ENCODE measurements around the gene RNF212. TPM values are rescaled to one million over a fixed set of nuclear protein-coding genes. Genes with fewer than 3 reads are reported as not detected.

The RNF212 gene
- total RNA-seq, 1 donor from 2014 or later = not detected

GRCh38 chr4:1115528-1116293 lies 2.3 kb upstream of the RNF212 start:
- no peak for DNase-seq (ENCODE audit: low read depth)

GRCh38 chr4:1112821-1113182 lies 562 bp downstream of the RNF212 start:
- DNase-seq (ENCODE audit: low read depth) = no peak

GRCh38 chr4:1112174-1112820 lies 1.1 kb downstream of the RNF212 start:
- peak; percentile 14 for DNase-seq (ENCODE audit: low read depth)

- DNase-seq (ENCODE audit: low read depth) = no peak
Observed at GRCh38 chr4:1111259-1111809, 2.0 kb downstream of the RNF212 start.

GRCh38 chr4:1109898-1110506 lies 3.4 kb downstream of the RNF212 start:
- DNase-seq (ENCODE audit: low read depth) = no peak

- no peak for DNase-seq (ENCODE audit: low read depth)
Observed at GRCh38 chr4:1109333-1109732, 4.0 kb downstream of the RNF212 start.

- DNase-seq (ENCODE audit: low read depth) = no peak
Observed at GRCh38 chr4:1105662-1106061, 7.7 kb downstream of the RNF212 start.

GRCh38 chr4:1105067-1105466 lies 8.3 kb downstream of the RNF212 start:
- no peak for DNase-seq (ENCODE audit: low read depth)

GRCh38 chr4:1104647-1105046 lies 8.7 kb downstream of the RNF212 start:
- DNase-seq (ENCODE audit: low read depth) = no peak

- DNase-seq (ENCODE audit: low read depth) = no peak
Observed at GRCh38 chr4:1099684-1100335, 13.6 kb downstream of the RNF212 start.

GRCh38 chr4:1099270-1099669 lies 14.1 kb downstream of the RNF212 start:
- no peak for DNase-seq (ENCODE audit: low read depth)

GRCh38 chr4:1098311-1098925 lies 14.9 kb downstream of the RNF212 start:
- no peak for DNase-seq (ENCODE audit: low read depth)

- DNase-seq (ENCODE audit: low read depth) = no peak
Observed at GRCh38 chr4:1097553-1097952, 15.8 kb downstream of the RNF212 start.

- DNase-seq (ENCODE audit: low read depth) = no peak
Observed at GRCh38 chr4:1096841-1097240, 16.5 kb downstream of the RNF212 start.

- DNase-seq (ENCODE audit: low read depth) = no peak
Observed at GRCh38 chr4:1094336-1094690, 19.1 kb downstream of the RNF212 start.

GRCh38 chr4:1093391-1094335 lies 19.7 kb downstream of the RNF212 start:
- DNase-seq (ENCODE audit: low read depth) = no peak

- DNase-seq (ENCODE audit: low read depth) = no peak
Observed at GRCh38 chr4:1092983-1093361, 20.4 kb downstream of the RNF212 start.

- DNase-seq (ENCODE audit: low read depth) = no peak
Observed at GRCh38 chr4:1092026-1092982, 21.1 kb downstream of the RNF212 start.

GRCh38 chr4:1091561-1091995 lies 21.8 kb downstream of the RNF212 start:
- no peak for DNase-seq (ENCODE audit: low read depth)
